NCI-H2081 (cell line): Measurements from ENCODE around the gene RBM18.

Source experiments
- DNase-seq, 2 experiments: peaks; one replicate each; lab custom pipeline; 2025; lab: John Stamatoyannopoulos, UW

RBM18 gene, protein sequence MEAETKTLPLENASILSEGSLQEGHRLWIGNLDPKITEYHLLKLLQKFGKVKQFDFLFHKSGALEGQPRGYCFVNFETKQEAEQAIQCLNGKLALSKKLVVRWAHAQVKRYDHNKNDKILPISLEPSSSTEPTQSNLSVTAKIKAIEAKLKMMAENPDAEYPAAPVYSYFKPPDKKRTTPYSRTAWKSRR

DNA sequence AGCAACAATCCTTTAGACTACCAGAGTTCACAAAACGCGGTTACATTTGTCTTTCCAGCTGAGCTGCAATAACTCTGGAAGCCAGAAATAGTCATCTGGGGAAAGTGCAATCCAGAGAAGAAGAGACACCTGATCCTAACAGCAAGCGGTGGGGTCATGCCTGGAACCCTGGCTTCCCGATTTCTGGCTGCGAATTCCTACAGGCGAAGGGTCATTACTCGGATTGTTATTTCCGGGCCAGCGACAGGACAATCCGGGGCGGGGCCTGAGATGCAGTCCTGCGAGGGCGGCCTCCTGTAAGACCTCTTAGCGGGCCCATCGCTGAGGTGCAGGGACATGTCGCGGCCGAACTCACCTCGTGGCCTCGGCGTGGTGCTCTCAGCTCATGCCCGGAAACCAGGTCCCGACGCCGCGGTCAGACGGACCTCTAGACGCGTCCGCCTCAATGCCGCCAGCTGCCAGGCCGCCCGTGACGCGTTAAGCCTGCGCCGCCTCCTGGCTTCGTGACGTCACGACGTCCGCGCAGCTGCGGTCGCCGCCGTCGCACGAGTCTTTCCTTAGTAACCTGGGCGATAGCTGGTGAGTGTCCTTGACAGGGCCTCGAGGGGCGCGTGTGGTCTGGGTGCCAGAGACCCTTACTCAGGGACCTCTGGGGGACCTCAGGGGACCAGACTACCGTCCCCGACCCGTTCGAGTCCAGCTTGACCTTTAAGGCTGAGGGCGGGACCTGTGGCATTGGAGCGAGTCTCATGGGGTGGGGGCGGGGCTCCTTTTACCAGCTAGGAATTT, at the start of gene RBM18, which contains the start of gene MRRF:
RBM18 (minus strand) TSS at position 481 of the 789 bp plus-strand sequence. CDS start 3,348 bp downstream, outside the sequence.
MRRF (plus strand) TSS at position 523 of the 789 bp plus-strand sequence. CDS start 6,010 bp downstream, outside the sequence.
- peak; percentile 84 to 91 for DNase-seq

DNA sequence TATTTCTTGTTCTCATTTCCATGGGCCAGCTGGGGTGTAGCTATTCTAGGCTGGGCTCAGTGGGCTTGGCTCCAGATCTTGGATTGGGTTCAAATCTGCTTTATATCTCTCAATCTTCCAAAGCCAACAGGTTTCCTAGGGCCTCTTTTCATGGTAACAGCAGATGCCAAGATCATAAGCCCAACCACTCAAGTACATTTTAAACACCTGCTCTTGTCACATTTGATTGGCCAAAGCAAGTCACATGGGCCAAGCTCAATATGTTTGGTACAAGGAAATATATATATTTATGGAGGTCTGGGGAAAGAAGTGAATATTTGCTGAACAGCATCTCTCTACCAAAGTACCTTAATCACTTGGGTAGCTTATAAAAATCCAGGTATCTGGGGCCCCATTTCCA, 49.5 kb upstream of the RBM18 start:
- DNase-seq: no peak

DNA sequence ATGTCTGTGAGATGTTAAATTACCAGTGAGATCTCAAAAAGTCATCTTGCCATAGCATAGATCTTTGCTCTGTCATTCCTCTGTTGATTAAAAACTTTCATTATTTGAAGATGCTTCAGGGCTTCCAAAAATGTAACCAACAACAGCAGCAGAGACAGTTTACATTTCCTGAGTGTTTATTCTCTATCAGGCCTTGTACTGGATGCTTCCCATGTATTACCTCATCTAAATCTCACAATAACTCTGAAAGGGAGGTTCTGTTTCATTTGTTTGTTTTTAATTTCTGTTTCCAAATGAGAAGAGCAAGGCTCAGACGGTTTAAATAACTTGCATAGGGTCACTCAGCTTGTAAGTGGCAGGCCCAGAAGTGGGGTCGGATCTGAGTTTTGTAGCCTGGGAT, 45.2 kb upstream of the RBM18 start:
- DNase-seq: no peak

DNA sequence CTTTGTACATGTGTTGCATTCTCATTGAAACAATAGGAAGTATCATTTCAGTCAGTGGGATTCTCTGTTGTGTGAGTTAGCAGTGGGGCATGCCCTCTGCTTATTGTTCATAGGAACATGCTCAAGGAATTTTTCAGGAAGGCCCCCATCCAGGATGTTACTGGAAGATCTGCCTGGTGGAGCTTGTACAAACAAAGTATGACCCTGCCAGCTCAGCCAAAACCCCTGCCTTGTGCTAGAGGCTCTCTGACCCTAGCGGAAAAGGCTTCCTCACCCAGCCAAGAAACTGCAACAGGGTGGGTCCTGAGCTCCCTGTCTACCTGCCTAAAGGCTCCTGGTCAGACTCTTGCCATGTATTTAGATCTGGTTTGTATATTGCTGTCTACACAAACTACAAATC, 43.3 kb upstream of the RBM18 start:
- DNase-seq: no peak

DNA sequence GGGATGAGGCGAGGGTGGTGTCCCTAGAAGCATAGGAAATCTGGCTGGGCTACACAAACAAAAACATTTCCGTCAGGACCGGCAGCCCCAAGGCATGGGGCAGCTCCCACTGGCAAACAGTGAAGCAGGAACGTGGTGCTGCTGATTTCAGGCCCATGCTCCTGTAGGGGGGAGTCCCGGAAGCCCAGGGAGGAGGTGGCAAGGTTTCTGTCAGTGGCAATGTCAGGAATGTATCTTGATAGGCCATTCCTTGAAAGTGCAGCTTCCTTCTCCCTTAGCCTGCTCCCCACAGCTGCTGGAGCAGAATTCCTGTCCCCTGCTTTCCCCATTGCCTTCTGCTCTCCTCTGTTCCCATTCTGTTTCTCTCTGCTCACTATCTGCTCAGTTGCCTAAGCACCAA, 42.4 kb upstream of the RBM18 start:
- no peak for DNase-seq

DNA sequence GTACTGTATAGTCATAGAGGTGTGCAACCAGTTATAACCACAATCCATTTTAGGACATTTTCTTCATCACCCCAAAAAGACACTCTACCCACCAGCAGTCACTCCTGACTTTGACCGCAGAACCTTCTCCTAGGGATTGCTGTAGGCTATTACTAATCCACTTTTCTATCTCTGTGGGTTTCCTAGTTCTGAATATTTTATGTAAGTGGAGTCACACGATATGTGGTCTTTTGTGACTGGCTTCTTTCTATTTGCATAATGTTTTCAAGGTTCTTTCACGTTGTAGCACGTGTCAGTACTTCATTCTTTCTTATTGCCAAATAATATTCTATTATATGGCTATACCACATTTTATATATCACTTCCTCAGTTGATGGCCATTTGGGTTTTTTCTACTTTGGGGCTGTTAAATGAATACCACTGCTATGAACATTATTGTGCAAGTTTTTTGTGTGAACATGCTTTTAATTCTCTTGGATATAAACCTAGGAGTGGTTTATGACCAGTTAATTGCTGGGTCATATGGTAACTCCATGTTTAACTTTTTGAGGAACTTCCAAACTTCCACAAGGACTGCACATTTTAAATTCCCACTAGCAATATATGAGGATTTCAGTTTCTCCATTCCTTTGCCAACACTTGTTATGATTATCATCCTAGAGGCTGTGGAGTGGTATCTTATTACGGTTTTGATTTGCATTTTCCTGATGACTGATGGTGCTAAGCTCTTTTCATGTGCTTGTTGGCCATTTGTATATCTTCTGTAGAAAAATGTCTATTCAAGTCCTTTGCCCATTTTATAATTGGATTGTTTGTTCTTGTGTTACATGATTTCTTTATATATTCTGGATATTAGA, 37.8 kb upstream of the RBM18 start:
- no peak for DNase-seq

DNA sequence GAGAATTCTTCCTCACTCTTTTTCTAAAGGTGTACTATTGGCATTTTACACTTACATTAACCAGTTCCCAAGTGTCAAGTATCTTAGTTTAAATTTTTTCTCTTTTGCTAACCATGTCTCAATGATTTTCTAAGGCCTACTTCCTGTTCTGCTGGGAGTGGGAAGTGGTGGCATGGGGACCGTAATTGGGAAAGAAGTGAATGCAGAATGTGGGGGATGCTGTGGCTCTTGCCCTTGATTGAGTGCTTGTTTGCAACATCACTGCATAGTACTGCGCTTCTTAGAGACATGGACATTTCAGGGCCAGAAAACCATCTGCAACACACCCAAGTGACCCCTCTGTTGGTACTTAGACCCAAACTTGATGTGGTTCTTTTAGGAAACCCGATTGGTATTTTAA, 32.9 kb upstream of the RBM18 start:
- DNase-seq: no peak

DNA sequence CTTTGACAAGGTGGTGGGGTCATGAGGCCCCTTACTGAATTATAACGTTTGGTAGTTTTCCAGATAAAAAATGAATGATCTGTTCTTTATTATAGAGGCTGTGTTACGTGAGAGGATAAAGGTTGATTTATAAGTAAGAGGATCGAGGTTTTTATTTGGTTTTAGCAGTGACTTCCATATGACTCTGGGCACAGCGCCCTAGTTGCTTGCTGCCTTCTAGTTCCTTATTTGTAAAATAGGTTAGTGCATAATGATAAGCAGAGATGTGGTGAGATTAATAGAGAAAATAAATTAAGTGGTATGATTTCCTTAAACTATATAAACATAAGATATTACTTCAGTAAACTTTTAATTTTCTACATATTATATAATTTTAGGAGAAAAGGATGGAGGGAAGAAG, 29.9 kb upstream of the RBM18 start:
- no peak for DNase-seq

DNA sequence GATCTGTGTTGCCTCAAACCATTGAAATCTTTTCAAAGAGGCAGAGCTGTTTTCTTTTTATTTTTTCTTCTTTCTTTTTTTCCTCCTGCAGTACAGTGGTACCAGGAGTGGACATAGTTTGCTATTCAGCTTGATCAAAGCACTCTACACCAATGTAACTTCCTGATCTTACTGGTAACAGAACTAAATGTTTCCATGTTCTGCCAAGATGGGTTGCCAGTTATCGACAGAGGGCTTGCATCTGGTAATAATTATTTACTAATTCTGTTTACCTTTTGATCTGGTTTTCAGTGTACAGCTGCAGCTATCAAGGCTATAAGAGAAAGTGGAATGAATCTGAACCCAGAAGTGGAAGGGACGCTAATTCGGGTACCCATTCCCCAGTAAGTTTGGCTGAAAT, 26.8 kb upstream of the RBM18 start:
- DNase-seq: no peak

DNA sequence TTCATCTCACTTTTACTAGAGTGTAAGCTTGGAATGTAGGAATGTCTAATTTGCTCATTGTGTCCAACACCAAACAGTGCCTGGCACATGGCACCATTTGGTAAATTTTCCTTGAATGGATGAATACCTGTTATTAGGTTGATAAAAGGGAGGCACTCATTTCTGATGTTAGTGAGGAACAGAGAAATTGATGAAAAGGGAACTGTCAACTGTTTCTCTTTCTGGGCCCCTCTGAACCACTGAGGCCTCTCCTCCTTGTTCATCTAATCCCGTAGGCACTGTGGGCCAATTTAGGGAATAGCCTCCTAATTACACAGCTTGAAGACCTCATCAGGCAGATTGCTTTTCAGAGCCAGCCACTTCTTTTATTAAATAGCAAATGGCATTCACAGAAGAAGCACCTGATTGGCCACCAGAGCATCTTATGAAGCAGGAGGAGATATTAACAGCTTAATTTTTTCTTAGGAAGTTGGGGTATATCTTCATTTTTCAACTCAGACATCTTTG, 22.6 kb upstream of the RBM18 start:
- DNase-seq: no peak

DNA sequence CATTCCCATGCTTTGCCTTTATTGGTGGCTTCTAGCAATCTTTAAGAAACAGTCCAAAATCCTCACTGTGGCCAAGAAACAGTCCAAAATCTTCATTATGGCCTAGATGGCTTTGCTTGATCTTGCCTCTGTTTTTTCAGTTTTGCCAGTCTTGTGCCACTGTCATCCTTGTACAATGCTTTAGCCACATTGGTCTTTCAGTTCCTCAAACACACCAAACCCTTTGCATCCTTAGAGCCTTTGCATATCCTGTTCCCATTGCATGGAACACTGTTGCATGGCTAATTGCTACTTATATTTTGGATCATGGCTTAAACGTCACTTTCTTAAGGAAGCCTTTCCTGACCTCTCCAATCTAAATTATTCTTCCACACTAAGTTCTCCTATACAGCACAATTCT, 22.1 kb upstream of the RBM18 start:
- no peak for DNase-seq

DNA sequence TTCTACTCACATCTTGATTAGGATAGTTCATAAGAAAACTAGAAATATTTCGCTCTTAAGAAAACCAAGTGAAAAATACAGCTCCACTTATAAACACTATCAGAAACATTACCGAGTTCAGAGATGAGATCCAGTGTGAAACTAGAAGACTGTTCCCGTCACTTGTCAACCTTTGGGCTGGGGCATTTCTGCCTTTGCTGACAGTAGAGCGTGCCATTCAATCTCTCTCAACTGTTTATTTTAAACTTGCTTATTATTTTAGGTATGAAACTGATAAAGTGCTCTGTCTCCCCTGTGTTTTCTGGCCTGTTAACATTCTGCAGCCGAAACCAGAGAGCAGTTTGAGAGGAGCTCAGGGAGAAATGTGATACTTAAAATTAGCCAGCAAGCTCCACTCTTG, 16.7 kb upstream of the RBM18 start:
- no peak for DNase-seq

DNA sequence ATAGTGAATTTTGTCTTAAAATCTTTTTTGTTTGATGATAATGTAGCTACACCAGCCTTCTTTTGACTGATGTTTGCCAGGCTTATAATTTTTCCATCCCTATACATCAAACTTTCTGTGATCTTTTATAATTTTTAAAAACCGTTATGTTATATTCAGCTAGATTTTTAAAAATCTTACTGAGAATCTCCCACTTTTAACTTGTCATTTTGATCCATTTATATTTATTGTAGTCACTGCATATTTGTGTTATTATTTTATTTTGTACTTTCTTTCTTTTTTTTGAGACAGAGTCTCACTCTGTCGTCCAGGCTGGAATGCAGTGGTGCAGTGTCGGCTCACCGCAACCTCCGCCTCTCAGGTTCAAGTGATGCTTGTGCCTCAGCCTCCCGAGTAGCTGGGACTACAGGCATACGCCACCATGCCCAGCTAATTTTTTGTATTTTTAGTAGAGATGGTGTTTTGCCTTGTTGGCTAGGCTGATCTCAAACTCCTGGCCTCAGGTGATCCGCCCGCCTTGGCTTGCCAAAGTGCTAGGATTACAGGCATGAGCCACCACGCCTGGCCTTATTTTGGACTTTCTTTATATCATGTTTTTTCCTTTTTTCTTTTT, 12.8 kb upstream of the RBM18 start:
- DNase-seq: no peak

DNA sequence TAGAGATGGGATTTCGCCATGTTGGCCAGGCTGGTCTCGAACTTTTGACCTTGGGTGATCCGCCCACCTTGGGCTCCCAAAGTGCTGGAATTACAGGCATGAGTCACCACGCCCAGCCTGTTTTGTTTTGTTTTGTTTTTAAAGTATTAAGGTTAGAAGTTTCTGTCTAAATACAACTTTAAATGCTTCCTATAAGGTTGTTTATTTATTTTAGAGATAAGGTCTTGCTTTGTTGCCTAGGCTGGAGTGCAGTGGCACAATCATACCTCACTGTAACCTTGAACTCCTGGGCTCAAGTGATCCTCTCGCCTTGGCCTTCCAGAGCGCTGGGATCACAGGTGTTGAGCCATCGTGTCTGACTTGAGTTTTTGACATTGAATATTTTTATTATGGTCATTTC, 11.5 kb upstream of the RBM18 start:
- DNase-seq: no peak

DNA sequence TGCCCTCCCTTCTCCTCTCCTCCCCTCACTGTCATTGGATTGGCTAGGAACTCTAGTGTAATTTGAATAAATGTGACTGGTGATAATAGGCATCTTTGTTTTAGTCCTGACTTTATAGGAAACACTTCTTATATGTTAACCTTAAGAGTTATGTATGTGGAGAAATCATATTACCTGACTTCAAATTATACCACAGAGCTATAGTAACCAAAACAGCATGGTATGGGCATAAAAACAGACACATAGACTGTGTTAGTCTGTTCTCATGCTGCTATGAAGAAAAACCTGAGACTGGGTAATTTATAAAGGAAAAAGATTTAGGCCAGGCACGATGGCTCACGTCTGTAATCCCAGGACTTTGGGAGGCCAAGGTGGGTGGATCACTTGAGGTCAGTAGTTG, 9.4 kb upstream of the RBM18 start:
- DNase-seq: no peak

DNA sequence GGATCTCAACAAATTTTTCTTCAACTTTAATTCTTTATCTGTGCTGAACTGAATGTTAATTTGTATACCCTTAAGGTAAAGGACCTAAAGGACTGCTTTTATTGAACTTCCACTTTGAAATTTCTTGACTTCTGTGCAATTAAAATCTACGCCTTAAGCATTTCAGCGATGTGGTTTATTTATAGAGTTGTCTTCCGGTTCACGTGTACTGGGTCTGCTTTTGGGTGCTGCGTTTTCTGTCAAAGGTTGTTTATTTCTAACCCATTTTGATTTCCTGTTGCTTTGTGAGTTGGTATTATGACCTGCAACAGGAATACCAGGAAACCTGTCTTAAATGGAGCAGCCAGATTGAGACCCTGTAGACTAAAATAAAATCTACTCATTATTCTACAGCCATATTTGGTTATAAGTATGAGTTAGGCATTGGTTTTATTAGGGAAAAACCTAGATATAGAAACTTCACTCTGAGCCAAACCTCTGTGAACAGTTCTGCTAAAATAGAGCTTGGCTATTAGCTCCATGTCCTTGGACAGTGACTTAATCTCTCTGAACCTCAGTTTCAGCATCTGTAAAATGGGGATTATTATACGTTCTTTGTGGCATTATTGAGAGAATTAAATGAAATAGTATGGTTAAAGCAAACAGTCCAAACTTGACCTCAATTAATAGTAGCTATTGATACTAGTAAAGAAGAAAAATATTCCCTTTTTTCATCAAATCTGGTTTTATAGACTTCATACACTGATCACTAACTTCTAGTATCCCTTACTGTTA, 3.6 kb upstream of the RBM18 start:
- no peak for DNase-seq

DNA sequence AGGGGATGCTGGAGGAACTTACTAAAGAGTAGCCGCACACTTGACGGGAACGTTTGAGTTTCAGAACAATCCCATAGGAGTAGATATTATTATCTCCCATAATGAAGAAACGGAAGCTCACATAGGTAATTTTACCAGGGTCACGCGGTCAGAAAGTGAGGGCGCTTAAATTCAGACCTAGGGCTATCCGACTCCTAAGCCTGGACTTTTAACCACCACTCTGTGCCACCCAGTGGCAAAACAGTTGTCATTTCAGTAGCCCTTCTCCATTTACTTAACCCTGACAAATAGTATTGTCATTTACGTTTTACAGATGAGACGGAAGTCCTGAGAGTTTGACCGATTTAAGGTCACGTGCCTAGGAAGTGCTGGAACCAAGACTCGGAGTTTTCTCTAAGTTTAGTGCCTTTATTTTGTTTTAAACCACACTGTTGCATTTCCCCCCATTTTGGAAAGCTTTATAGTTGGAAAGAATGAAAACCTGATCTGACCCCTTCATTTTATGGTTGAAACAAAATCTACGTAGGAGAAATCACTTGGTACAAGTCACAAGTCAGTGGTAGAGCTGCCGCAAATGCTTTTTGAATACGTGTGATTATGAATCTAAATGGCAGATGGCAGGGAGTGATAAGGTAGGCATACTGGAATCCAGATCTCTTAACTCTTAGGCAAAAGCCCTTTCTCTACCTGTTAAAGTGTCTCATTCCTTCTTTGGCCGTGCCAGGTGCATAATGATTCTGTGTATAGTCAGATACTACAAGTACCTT, 692 bp upstream of the RBM18 start:
- peak in 1 of 2 experiments; percentile 47 for DNase-seq

DNA sequence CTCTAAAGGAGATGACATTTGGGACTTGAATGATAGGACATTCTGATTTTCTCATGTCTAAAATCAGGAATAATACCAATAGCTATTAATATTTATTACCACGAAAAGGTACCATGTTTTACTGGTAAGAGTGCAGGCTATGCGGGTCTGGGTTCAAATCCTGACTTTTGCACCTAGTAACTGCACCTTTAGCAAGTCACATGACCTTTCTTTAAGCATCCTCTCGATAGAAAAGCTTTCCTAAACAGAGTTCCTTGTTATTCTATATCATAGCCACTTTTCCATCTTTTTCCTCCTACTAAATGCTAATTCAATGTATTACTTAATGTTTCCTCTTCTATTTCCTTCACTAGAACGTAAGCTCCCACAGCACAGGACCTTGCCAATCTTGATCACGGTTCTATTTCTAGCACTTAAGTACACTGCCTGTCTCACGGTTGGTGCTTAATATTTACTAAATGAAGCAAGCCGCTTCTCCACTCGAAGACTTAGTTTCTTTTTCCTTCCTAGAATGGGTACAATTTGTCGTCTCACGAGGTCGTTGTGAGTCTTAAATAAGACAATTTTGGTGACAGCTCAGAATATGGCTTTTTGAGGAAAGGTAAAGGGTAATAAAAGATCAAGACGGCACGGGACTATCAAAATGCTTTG, 816 bp downstream of the RBM18 start:
- DNase-seq: no peak

DNA sequence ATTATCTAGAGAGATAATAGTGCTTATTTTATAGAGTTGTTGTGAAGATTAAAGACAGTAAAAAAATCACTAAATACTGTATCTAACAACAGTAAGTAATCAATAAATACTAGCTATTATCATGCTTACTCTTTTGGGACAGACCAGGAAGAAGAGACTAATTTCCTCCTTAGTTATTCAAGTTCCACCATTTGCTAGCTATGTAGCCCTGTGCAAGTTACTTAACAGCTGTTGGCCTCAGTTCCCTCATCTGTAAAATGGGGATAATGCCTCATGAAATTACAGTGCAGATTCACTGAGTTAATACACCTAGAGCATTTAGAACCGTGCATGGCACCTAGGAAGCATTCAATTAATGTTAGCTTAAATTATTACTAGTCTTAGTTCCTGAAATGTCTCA, 2.6 kb downstream of the RBM18 start:
- no peak for DNase-seq

DNA sequence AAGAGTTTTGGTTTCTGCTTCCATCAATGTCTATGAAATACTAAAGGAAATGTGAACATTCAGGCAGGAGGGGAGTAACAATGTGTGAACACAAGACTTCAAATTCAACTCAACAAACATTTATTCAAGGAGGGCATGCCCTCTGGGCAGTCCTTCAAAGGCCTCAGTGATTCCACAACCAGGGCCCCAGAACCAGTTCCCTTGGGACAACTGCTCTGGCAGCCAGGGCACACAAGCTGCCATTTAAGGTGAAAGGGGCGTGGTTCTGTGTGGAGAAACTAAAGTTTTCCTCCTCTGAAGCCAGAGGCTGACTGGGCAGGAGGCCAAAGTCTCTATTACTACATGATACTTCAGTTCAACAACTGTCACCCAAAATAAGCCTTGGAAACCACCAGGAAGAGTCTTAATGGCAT, 3.2 kb downstream of the RBM18 start:
- DNase-seq: peak in 1 of 2 experiments; percentile 9
